Measurements from ENCODE around the gene ZNF275. TPM values are rescaled to one million over a fixed set of nuclear protein-coding genes. Genes with fewer than 3 reads are reported as not detected.

ZNF275 gene
- total and polyA plus RNA-seq, 2 experiments from 2014 or later = 4.0 to 10.2 TPM

- H3K4me2 ChIP-seq = no peak overlapping the region
- no peak overlapping the region for H3K4me3 ChIP-seq
- no peaks in the 10 kb centered on the region for H3K9me2 ChIP-seq (replicated peaks; ENCODE audit: insufficient read depth)
- no peaks in the 10 kb centered on the region for H3K36me3 ChIP-seq (replicated peaks; ENCODE audit: insufficient read depth, low read depth)
- H2AFZ ChIP-seq = no peak overlapping the region
- no peaks in the 10 kb centered on the region for H3K27me3 ChIP-seq
- DNase-seq (ENCODE audit: low spot score) = no peak
- H3K4me1 ChIP-seq (ENCODE audit: insufficient read depth) = no peaks in the 10 kb centered on the region
- 80% methylated on average over 8 of the region's 8 CpGs for WGBS (ENCODE audit: low lambda C conversion rate, missing lambda C conversion rate)
- no peaks in the 10 kb centered on the region for H3K9me3 ChIP-seq (ENCODE audit: low read depth)
- no peaks in the 10 kb centered on the region for H3K79me2 ChIP-seq
- TF ChIP-seq EZH2 (IDR thresholded peaks at IDR 0.05; ENCODE audit: borderline replicate concordance) (no peak), CTCF (IDR thresholded peaks at IDR 0.05; ENCODE audit: poor library complexity) (no peak), EZH2phosphoT487 (IDR thresholded peaks at IDR 0.05; ENCODE audit: low read depth, severe bottlenecking, unreplicated experiment) (no peak)
- no peak overlapping the region for H3K27ac ChIP-seq
- H4K20me1 ChIP-seq (ENCODE audit: insufficient read depth, poor library complexity, severe bottlenecking) = no peaks in the 10 kb centered on the region
Measured at GRCh38 chrX:153351981-153352380, 18.0 kb downstream of the ZNF275 start.

GRCh38 chrX:153352858-153353257 is 18.9 kb downstream of the ZNF275 start:
- H3K4me3 ChIP-seq = no peak overlapping the region
- no peaks in the 10 kb centered on the region for H3K27me3 ChIP-seq
- TF ChIP-seq EZH2phosphoT487 (IDR thresholded peaks at IDR 0.05; ENCODE audit: low read depth, severe bottlenecking, unreplicated experiment) = no peak
- TF ChIP-seq CTCF (IDR thresholded peaks at IDR 0.05; ENCODE audit: poor library complexity) = no peak
- TF ChIP-seq EZH2 (IDR thresholded peaks at IDR 0.05; ENCODE audit: borderline replicate concordance) = no peak
- no peak overlapping the region for H2AFZ ChIP-seq
- H3K9me2 ChIP-seq (replicated peaks; ENCODE audit: insufficient read depth) = no peaks in the 10 kb centered on the region
- H3K36me3 ChIP-seq (replicated peaks; ENCODE audit: insufficient read depth, low read depth) = no peaks in the 10 kb centered on the region
- H3K4me1 ChIP-seq (ENCODE audit: insufficient read depth) = no peaks in the 10 kb centered on the region
- no peaks in the 10 kb centered on the region for H3K79me2 ChIP-seq
- no peak overlapping the region for H3K4me2 ChIP-seq
- H4K20me1 ChIP-seq (ENCODE audit: insufficient read depth, poor library complexity, severe bottlenecking) = no peaks in the 10 kb centered on the region
- H3K27ac ChIP-seq = no peak overlapping the region
- 81% methylated on average over 3 of the region's 3 CpGs for WGBS (ENCODE audit: low lambda C conversion rate, missing lambda C conversion rate)
- no peak for DNase-seq (ENCODE audit: low spot score)
- no peaks in the 10 kb centered on the region for H3K9me3 ChIP-seq (ENCODE audit: low read depth)

- 78% methylated on average over 12 of the region's 12 CpGs for WGBS (ENCODE audit: low lambda C conversion rate, missing lambda C conversion rate)
- no peak for DNase-seq (ENCODE audit: low spot score)
- H3K4me1 ChIP-seq (ENCODE audit: insufficient read depth) = no peaks in the 10 kb centered on the region
- no peaks in the 10 kb centered on the region for H3K79me2 ChIP-seq
- H3K27ac ChIP-seq = no peak overlapping the region
- no peaks in the 10 kb centered on the region for H4K20me1 ChIP-seq (ENCODE audit: insufficient read depth, poor library complexity, severe bottlenecking)
- no peak overlapping the region for H2AFZ ChIP-seq
- no peaks in the 10 kb centered on the region for H3K27me3 ChIP-seq
- H3K9me3 ChIP-seq (ENCODE audit: low read depth) = no peaks in the 10 kb centered on the region
- TF ChIP-seq EZH2phosphoT487 (IDR thresholded peaks at IDR 0.05; ENCODE audit: low read depth, severe bottlenecking, unreplicated experiment) (no peak), EZH2 (IDR thresholded peaks at IDR 0.05; ENCODE audit: borderline replicate concordance) (no peak), CTCF (IDR thresholded peaks at IDR 0.05; ENCODE audit: poor library complexity) (no peak)
- H3K36me3 ChIP-seq (replicated peaks; ENCODE audit: insufficient read depth, low read depth) = no peaks in the 10 kb centered on the region
- H3K4me2 ChIP-seq = no peak overlapping the region
- H3K4me3 ChIP-seq = no peak overlapping the region
- H3K9me2 ChIP-seq (replicated peaks; ENCODE audit: insufficient read depth) = no peaks in the 10 kb centered on the region
Measured at GRCh38 chrX:153353416-153353815, 19.5 kb downstream of the ZNF275 start.

- 91% methylated on average over 1 of the region's 1 CpG for WGBS (ENCODE audit: low lambda C conversion rate, missing lambda C conversion rate)
- no peaks in the 10 kb centered on the region for H3K9me2 ChIP-seq (replicated peaks; ENCODE audit: insufficient read depth)
- no peak overlapping the region for H3K4me3 ChIP-seq
- no peaks in the 10 kb centered on the region for H3K9me3 ChIP-seq (ENCODE audit: low read depth)
- H3K4me2 ChIP-seq = no peak overlapping the region
- no peaks in the 10 kb centered on the region for H3K79me2 ChIP-seq
- H4K20me1 ChIP-seq (ENCODE audit: insufficient read depth, poor library complexity, severe bottlenecking) = no peaks in the 10 kb centered on the region
- no peaks in the 10 kb centered on the region for H3K4me1 ChIP-seq (ENCODE audit: insufficient read depth)
- no peak for DNase-seq (ENCODE audit: low spot score)
- no peak for TF ChIP-seq EZH2phosphoT487 (IDR thresholded peaks at IDR 0.05; ENCODE audit: low read depth, severe bottlenecking, unreplicated experiment)
- TF ChIP-seq CTCF (IDR thresholded peaks at IDR 0.05; ENCODE audit: poor library complexity) = no peak
- TF ChIP-seq EZH2 (IDR thresholded peaks at IDR 0.05; ENCODE audit: borderline replicate concordance) = no peak
- H3K27ac ChIP-seq = no peak overlapping the region
- H3K36me3 ChIP-seq (replicated peaks; ENCODE audit: insufficient read depth, low read depth) = no peaks in the 10 kb centered on the region
- no peaks in the 10 kb centered on the region for H3K27me3 ChIP-seq
- H2AFZ ChIP-seq = no peak overlapping the region
Measured at GRCh38 chrX:153357877-153358276, 23.9 kb downstream of the ZNF275 start.

Measured in hepatocyte (in vitro differentiated cells).